Loucy (cell line): ENCODE measurements around the gene RSPO4.
A peak's percentile ranks its signal among the peaks of the same experiment; 100 is the strongest.

ENCODE experiments used
- H2AFZ ChIP-seq: fragments of 200-600 bp; sonication (generic); 2 replicates; pipeline ENCODE4 v1.6.0; 2016; ENCODE audit warnings: antibody characterized with exemption, mild to moderate bottlenecking, low read length, moderate library complexity
- H3F3A ChIP-seq: fragments of 200-600 bp; 2 replicates; pipeline ENCODE4 v1.6.0; 2016; ENCODE audit warnings: antibody characterized with exemption, low read depth, mild to moderate bottlenecking
- H3K27me3 ChIP-seq: fragments of 200-600 bp; sonication (generic); 2 replicates; pipeline ENCODE4 v1.6.1; 2014; ENCODE audit warnings: low read length, mild to moderate bottlenecking; ENCODE audit not compliant: insufficient read depth, poor library complexity, severe bottlenecking
- H3K36me3 ChIP-seq: fragments of 200-600 bp; sonication (generic); 2 replicates; pipeline ENCODE4 v1.6.1; 2016; ENCODE audit warnings: low read length; ENCODE audit not compliant: insufficient read depth
- H3K4me1 ChIP-seq: fragments of 200-600 bp; sonication (generic); 2 replicates; pipeline ENCODE4 v1.5.1; 2014; ENCODE audit warnings: low read length, mild to moderate bottlenecking; ENCODE audit not compliant: insufficient read depth, poor library complexity, severe bottlenecking
- H3K4me2 ChIP-seq: fragments of 200-600 bp; sonication (generic); 2 replicates; pipeline ENCODE4 v1.6.0; 2014; ENCODE audit warnings: antibody characterized with exemption, low read length, low read depth, mild to moderate bottlenecking; ENCODE audit not compliant: poor library complexity, severe bottlenecking
- H3K4me3 ChIP-seq: fragments of 200-600 bp; sonication (generic); 2 replicates; pipeline ENCODE4 v1.5.1; 2014; ENCODE audit warnings: low read length, mild to moderate bottlenecking, mixed read lengths; ENCODE audit not compliant: poor library complexity, severe bottlenecking
- H3K79me2 ChIP-seq: fragments of 200-600 bp; sonication (generic); 2 replicates; pipeline ENCODE4 v1.6.1; 2014; ENCODE audit warnings: low read length; ENCODE audit not compliant: insufficient read depth
- H3K9ac ChIP-seq: fragments of 200-600 bp; sonication (generic); 2 replicates; pipeline ENCODE4 v1.6.0; 2014; ENCODE audit warnings: mild to moderate bottlenecking, low read depth, low read length, moderate library complexity; ENCODE audit not compliant: poor library complexity, severe bottlenecking
- H3K9me2 ChIP-seq: fragments of 200-600 bp; sonication (generic); replicated peaks from 2 replicates; pipeline ENCODE4 v1.6.1; 2016; ENCODE audit warnings: low read depth, low read length, mixed read lengths
- H3K9me3 ChIP-seq: fragments of 200-600 bp; sonication (generic); 2 replicates; pipeline ENCODE4 v1.6.1; 2014; ENCODE audit warnings: mild to moderate bottlenecking, antibody characterized with exemption, low read length, low read depth; ENCODE audit not compliant: insufficient read depth
- H4K20me1 ChIP-seq: fragments of 200-600 bp; sonication (generic); 2 replicates; pipeline ENCODE4 v1.6.0; 2014; ENCODE audit warnings: antibody characterized with exemption, low read length, mild to moderate bottlenecking; ENCODE audit not compliant: insufficient read depth, poor library complexity, severe bottlenecking
- EZH2phosphoT487 ChIP-seq: fragments of 200-600 bp; IDR thresholded peaks from 2 replicates; pipeline ENCODE4 v1.6.1; 2018; ENCODE audit warnings: antibody characterized with exemption, mild to moderate bottlenecking, moderate library complexity, borderline replicate concordance
- TF ChIP-seq, protein P1 (sequence below): fragments of 200-600 bp; sonication (generic); conservative IDR thresholded peaks from 2 replicates; pipeline ENCODE4 v1.5.1; 2014; ENCODE audit warnings: mild to moderate bottlenecking, antibody characterized with exemption, low read length

The RSPO4 gene

DNA sequence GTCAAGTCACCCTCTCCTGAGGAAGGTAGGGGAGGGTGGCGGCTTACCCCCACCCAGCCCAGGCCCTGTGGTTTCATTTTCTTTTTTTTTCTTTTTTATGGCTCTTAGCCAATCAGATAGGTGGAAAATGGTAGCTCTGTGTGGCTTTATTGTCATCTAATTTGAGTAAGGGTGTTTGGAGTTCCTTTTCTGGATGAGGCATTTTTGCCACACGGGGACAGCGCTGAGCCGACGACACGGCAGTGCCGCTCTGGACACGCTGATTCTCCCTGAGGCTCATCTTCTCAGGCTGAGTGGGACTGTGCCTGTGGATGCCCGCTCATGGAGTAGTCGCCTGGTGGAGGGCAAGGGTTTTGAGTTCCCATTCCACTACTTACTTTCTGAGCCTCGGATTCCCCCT is 48.4 kb downstream of the RSPO4 start:
- Histone ChIP-seq H3K36me3 (no peaks in the 10 kb centered on the region), H3K9me2 (no peaks in the 10 kb centered on the region), H2AFZ (no peak overlapping the region), H3K27me3 (no peaks in the 10 kb centered on the region), H3K9ac (no peak overlapping the region), H3F3A (no peaks in the 10 kb centered on the region), H3K9me3 (no peaks in the 10 kb centered on the region), H3K79me2 (no peaks in the 10 kb centered on the region), H3K4me2 (no peak overlapping the region), H3K4me3 (no peak overlapping the region), H3K4me1 (no peaks in the 10 kb centered on the region), H4K20me1 (no peaks in the 10 kb centered on the region)
- TF ChIP-seq, protein P1, sequence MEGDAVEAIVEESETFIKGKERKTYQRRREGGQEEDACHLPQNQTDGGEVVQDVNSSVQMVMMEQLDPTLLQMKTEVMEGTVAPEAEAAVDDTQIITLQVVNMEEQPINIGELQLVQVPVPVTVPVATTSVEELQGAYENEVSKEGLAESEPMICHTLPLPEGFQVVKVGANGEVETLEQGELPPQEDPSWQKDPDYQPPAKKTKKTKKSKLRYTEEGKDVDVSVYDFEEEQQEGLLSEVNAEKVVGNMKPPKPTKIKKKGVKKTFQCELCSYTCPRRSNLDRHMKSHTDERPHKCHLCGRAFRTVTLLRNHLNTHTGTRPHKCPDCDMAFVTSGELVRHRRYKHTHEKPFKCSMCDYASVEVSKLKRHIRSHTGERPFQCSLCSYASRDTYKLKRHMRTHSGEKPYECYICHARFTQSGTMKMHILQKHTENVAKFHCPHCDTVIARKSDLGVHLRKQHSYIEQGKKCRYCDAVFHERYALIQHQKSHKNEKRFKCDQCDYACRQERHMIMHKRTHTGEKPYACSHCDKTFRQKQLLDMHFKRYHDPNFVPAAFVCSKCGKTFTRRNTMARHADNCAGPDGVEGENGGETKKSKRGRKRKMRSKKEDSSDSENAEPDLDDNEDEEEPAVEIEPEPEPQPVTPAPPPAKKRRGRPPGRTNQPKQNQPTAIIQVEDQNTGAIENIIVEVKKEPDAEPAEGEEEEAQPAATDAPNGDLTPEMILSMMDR, result peak; percentile 50
- TF ChIP-seq EZH2phosphoT487, result no peak

DNA sequence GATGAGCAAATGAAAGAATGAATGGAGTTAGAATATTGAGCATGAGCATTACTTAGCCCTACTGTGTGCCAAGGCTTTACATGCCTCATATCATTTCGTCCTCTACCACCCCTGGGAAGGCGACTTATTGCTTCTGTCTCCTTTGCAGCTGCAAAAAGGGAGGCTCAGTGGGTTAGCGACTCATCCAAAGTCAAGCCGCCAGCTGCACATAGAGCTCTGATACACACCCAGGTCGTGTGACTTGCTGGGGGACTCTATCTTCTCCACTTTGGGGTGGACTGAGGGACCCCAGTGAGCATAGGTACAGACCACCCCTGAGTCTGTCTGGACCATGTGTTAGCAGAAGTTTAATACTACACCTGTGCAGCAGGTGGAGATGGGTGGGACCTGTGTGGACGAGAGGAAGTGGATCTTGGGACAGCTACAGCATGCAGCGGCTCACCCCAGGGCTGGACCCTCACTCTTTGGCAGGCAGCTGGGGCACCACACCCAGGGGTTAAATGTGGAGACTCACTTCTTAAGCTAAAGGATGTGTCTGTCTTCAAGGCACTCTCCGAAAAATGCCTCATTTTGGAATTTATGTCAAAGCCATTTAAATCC is 49.8 kb downstream of the RSPO4 start:
- no peak overlapping the region for H2AFZ ChIP-seq
- H3K4me2 ChIP-seq, result no peak overlapping the region
- no peaks in the 10 kb centered on the region for H3K4me1 ChIP-seq
- H3K4me3 ChIP-seq, result no peak overlapping the region
- no peaks in the 10 kb centered on the region for H4K20me1 ChIP-seq
- no peak overlapping the region for H3K9ac ChIP-seq
- no peak for TF ChIP-seq EZH2phosphoT487
- TF ChIP-seq, protein P1, result no peak
- H3K79me2 ChIP-seq, result no peaks in the 10 kb centered on the region
- no peaks in the 10 kb centered on the region for H3K27me3 ChIP-seq
- H3K36me3 ChIP-seq, result no peaks in the 10 kb centered on the region
- no peaks in the 10 kb centered on the region for H3F3A ChIP-seq
- no peaks in the 10 kb centered on the region for H3K9me2 ChIP-seq
- no peaks in the 10 kb centered on the region for H3K9me3 ChIP-seq

DNA sequence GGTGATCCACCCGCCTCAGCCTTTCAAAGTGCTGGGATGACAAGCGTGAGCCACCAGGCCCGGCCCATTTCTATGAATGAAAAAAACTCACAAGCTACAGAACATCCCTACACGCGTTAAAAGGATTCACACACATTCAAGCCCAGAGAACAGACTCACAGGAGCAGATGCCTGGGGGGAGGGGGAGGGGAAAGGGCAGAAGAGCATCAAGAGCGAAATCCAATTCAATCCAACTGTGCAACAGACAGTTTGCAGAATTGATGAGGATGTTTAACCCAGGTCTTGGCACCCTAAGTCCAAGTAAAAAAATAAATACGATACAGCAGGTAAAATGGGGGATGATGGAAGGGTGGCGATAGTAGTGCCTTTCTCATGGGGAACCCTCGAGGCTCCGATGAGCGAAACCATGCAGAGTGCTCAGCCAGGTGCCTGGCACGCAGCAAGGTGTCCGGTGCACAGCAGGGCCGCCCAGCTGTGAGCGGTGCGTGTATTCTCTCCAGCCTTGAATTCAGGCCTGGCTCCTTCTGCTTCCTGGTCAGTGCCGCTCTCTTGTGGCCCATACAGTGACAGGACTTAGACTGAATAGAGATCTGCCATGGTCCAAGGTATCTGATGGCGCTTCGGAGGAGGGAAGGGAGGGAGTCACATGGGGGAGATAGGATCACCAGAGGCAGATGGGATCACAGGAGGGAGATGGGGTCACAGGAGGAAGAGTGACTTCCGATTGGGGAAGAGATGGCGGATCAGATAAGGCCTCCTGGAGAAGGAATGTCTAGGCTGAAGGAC is 50.5 kb downstream of the RSPO4 start:
- no peaks in the 10 kb centered on the region for H3K79me2 ChIP-seq
- no peak overlapping the region for H3K4me2 ChIP-seq
- TF ChIP-seq, protein P1, result no peak
- TF ChIP-seq EZH2phosphoT487, result no peak
- no peaks in the 10 kb centered on the region for H3K4me1 ChIP-seq
- H2AFZ ChIP-seq, result no peak overlapping the region
- no peaks in the 10 kb centered on the region for H3K9me2 ChIP-seq
- no peaks in the 10 kb centered on the region for H3F3A ChIP-seq
- H3K36me3 ChIP-seq, result no peaks in the 10 kb centered on the region
- no peaks in the 10 kb centered on the region for H3K27me3 ChIP-seq
- H3K4me3 ChIP-seq, result no peak overlapping the region
- no peaks in the 10 kb centered on the region for H3K9me3 ChIP-seq
- H4K20me1 ChIP-seq, result no peaks in the 10 kb centered on the region
- no peak overlapping the region for H3K9ac ChIP-seq
